HCT116 (cell line): Measurements from ENCODE around the gene MAX. TPM values are rescaled to one million over a fixed set of nuclear protein-coding genes. Genes with fewer than 3 reads are reported as not detected.

Source experiments
- ATAC-seq: fragments of 200-7000 bp; cut with Tn5 transposase; 2 replicates; pipeline ENCODE4 v1.9.1; 2020; ENCODE audit warnings: mild to moderate bottlenecking, moderate library complexity
- BruUV-seq: library from RNA; stranded (reverse); fragments of 400-500 nt; replicated peaks from 2 replicates; lab custom pipeline; 2021; lab: Mats Ljungman, UMichigan
- CTCF ChIA-PET: fragments of 300-600 bp; sonication (Branson Sonifier 250); formaldehyde crosslinking; loops from one replicate; lab custom pipeline; 2021; ENCODE audit warnings: antibody characterized with exemption; lab: Charles Lee
- POLR2A ChIA-PET: fragments of 300-600, 350-600 bp; sonication (Branson Sonifier 250); formaldehyde crosslinking; loops from one replicate; lab custom pipeline; 2021; ENCODE audit warnings: antibody characterized with exemption; lab: Charles Lee
- RAD21 ChIA-PET, 2 experiments: fragments of 300-600 bp; sonication (Branson Sonifier 250); formaldehyde crosslinking; loops; one replicate each; lab custom pipeline; 2023; ENCODE audit warnings: low total read pairs in 2 of 2; ENCODE audit not compliant: uncharacterized antibody in 2 of 2, unreplicated experiment in 2 of 2, low non-redundant PET in 1 of 2; lab: Charles Lee
- DNase-seq: peaks from one replicate; pipeline ENCODE4 v3.0.0-alpha.2; 2010; ENCODE audit warnings: low read depth, low spot score
- H2AFZ ChIP-seq: fragments of 200-600 bp; shearing (Covaris generic), sonication (generic); 2 replicates; pipeline ENCODE4 v1.6.1; 2017; ENCODE audit warnings: low read depth, mixed run types, mixed read lengths, antibody characterized with exemption, low read length; ENCODE audit not compliant: poor library complexity, severe bottlenecking
- H3K27ac ChIP-seq: 2 replicates; pipeline ENCODE4 v1.5.1; 2012; ENCODE audit warnings: low read depth, low read length
- H3K27me3 ChIP-seq: fragments of 200-600 bp; sonication (generic); 2 replicates; pipeline ENCODE4 v1.6.1; 2016; ENCODE audit warnings: mixed run types, low read length, mixed read lengths; ENCODE audit not compliant: insufficient read depth
- H3K36me3 ChIP-seq, 2 experiments: fragments of 200-500 bp in 1 of 2; fragments of 200-600 bp in 1 of 2; sonication (Bioruptor generic) in 1 of 2; sonication (generic) in 1 of 2; 2 replicates each; pipeline versions ENCODE4 v1.5.1 to v1.6.1; 2014 to 2016; ENCODE audit warnings: low read length in 2 of 2, inconsistent platforms in 1 of 2, mixed read lengths in 1 of 2, mixed run types in 1 of 2; ENCODE audit not compliant: insufficient read depth in 2 of 2, control insufficient read depth in 1 of 2
- H3K4me1 ChIP-seq, 2 experiments: fragments of 200-600 bp in 1 of 2; sonication (generic) in 1 of 2; 2 replicates each; pipeline versions ENCODE4 v1.5.1 to v1.6.1; 2012 to 2017; ENCODE audit warnings: low read length in 2 of 2, inconsistent platforms in 1 of 2, mild to moderate bottlenecking in 1 of 2, mixed read lengths in 1 of 2, mixed run types in 1 of 2, moderate library complexity in 1 of 2; ENCODE audit not compliant: insufficient read depth in 2 of 2, control insufficient read depth in 1 of 2
- H3K4me2 ChIP-seq: fragments of 200-600 bp; sonication (generic); 2 replicates; pipeline ENCODE4 v1.6.1; 2017; ENCODE audit warnings: mixed run types, low read length, mixed read lengths
- H3K4me3 ChIP-seq, 2 experiments: fragments of 200-600 bp in 1 of 2; sonication (generic) in 1 of 2; replicated peaks in 1 of 2; 2 replicates each; pipeline ENCODE4 v1.5.1; 2011 to 2016; ENCODE audit warnings: low read length in 2 of 2, control low read depth in 1 of 2, low read depth in 1 of 2, mild to moderate bottlenecking in 1 of 2, mixed read lengths in 1 of 2, mixed run types in 1 of 2
- H3K79me2 ChIP-seq: fragments of 200-600 bp; sonication (generic); 2 replicates; pipeline ENCODE4 v1.6.1; 2017; ENCODE audit warnings: mild to moderate bottlenecking, mixed run types, low read length, moderate library complexity, mixed read lengths; ENCODE audit not compliant: insufficient read depth
- H3K9ac ChIP-seq: fragments of 200-600 bp; sonication (generic); 2 replicates; pipeline ENCODE4 v1.6.1; 2016; ENCODE audit warnings: low read length, mixed read lengths
- H3K9me2 ChIP-seq: fragments of 200-600 bp; sonication (generic), shearing (Covaris generic); 2 replicates; pipeline ENCODE4 v1.6.1; 2017; ENCODE audit warnings: mixed run types, mild to moderate bottlenecking, moderate library complexity; ENCODE audit not compliant: insufficient read depth
- H3K9me3 ChIP-seq, 2 experiments: fragments of 200-500 bp in 1 of 2; fragments of 200-600 bp in 1 of 2; sonication (Bioruptor generic) in 1 of 2; sonication (generic) in 1 of 2; 2 replicates each; pipeline ENCODE4 v1.6.1; 2014 to 2017; ENCODE audit warnings: low read length in 2 of 2, mixed read lengths in 2 of 2, inconsistent platforms in 1 of 2, low read depth in 1 of 2, mild to moderate bottlenecking in 1 of 2, mixed run types in 1 of 2, moderate library complexity in 1 of 2; ENCODE audit not compliant: control insufficient read depth in 1 of 2, insufficient read depth in 1 of 2
- H4K20me1 ChIP-seq: fragments of 200-600 bp; sonication (generic), shearing (Covaris generic); 2 replicates; pipeline ENCODE4 v1.6.1; 2017; ENCODE audit warnings: mixed run types, mild to moderate bottlenecking, moderate library complexity; ENCODE audit not compliant: insufficient read depth
- ATF3 ChIP-seq: IDR thresholded peaks from 2 replicates; pipeline ENCODE4 v1.6.1; 2012
- CBX3 ChIP-seq: IDR thresholded peaks from 2 replicates; pipeline ENCODE4 v1.6.1; 2012; ENCODE audit warnings: low read depth
- CTCF ChIP-seq, 3 experiments: fragments of 200-600 bp in 1 of 3; sonication (generic) in 1 of 3; IDR thresholded peaks in 2 of 3; conservative IDR thresholded peaks in 1 of 3; 2 replicates each; pipeline ENCODE4 v1.5.1; 2012 to 2017; ENCODE audit warnings: low read depth in 2 of 3, low read length in 2 of 3, antibody characterized with exemption in 1 of 3, borderline replicate concordance in 1 of 3, control low read depth in 1 of 3, mild to moderate bottlenecking in 1 of 3, mixed read lengths in 1 of 3, mixed run types in 1 of 3, moderate library complexity in 1 of 3; ENCODE audit not compliant: insufficient read depth in 1 of 3
- EZH2 ChIP-seq: fragments of 200-600 bp; sonication (generic); IDR thresholded peaks from 2 replicates; pipeline ENCODE4 v1.6.1; 2017; ENCODE audit warnings: antibody characterized with exemption, mixed run types
- FOSL1 ChIP-seq: IDR thresholded peaks from 2 replicates; pipeline ENCODE4 v1.6.1; 2012; ENCODE audit warnings: low read depth
- POLR2A ChIP-seq: IDR thresholded peaks from 2 replicates; pipeline ENCODE4 v1.7.0; 2011; ENCODE audit warnings: borderline replicate concordance; ENCODE audit not compliant: insufficient read depth, insufficient read length; ENCODE audit errors: extremely low read depth
- REST ChIP-seq: IDR thresholded peaks from 2 replicates; pipeline ENCODE4 v1.6.1; 2012; ENCODE audit warnings: low read depth
- SP1 ChIP-seq: IDR thresholded peaks from 2 replicates; pipeline ENCODE4 v1.6.1; 2012; ENCODE audit warnings: low read depth
- SRF ChIP-seq: IDR thresholded peaks from 2 replicates; pipeline ENCODE4 v1.6.1; 2012; ENCODE audit warnings: low read depth
- TCF7L2 ChIP-seq: IDR thresholded peaks from 2 replicates; pipeline ENCODE4 v1.7.0; 2011; ENCODE audit warnings: borderline replicate concordance, inconsistent platforms; ENCODE audit not compliant: insufficient read depth, insufficient read length; ENCODE audit errors: extremely low read depth
- YY1 ChIP-seq: IDR thresholded peaks from 2 replicates; pipeline ENCODE4 v1.6.1; 2011; ENCODE audit warnings: low read length, low read depth, moderate library complexity, mild to moderate bottlenecking; ENCODE audit not compliant: insufficient replicate concordance; ENCODE audit errors: extremely low read depth
- ZFX ChIP-seq: fragments of 450-650 bp; IDR thresholded peaks from 2 replicates; pipeline ENCODE4 v1.6.1; 2017
- intact Hi-C: fragments of 100-400 bp; cut with micrococcal nuclease; formaldehyde crosslinking; loops from 2 replicates; pipeline ENCODE4 v1.10.0; 2022
- total RNA-seq: library from RNA; stranded (reverse); gene quantifications from one replicate; pipeline ENCODE4 v1.2.1, GENCODE V29; 2021; ENCODE audit not compliant: unreplicated experiment
- TF ChIP-seq, protein P1 (sequence below): IDR thresholded peaks from 2 replicates; pipeline ENCODE4 v1.6.1; 2011; ENCODE audit warnings: mild to moderate bottlenecking, low read length, moderate library complexity; ENCODE audit not compliant: insufficient replicate concordance; ENCODE audit errors: extremely low read depth

The MAX gene
- total RNA-seq, 1 experiment from 2014 or later, result 72.6 TPM

DNA sequence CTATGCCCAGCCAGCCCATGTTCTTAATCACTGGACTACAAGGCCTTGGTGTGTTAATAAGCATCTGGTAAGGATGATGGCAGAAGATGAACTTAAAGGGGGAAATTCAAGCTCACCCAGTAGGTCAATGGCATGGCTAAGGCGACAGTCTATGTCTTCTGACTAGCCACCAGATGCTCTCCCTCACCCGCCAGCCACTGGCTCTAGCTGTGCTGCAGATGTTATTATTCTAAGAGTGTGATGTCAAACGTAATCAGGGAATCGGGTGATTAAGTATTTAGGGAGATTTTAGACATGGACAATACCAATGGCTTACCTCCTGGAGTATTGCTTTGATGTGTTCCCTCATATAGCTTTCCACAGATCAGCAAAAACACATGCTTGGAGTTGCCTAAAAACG is 39.2 kb upstream of the MAX start (continued):
- no peak for TF ChIP-seq CTCF (IDR thresholded peaks at IDR 0.05 in 2 of 3, conservative IDR thresholded peaks at IDR 0.05 in 1 of 3; ENCODE audit: borderline replicate concordance in 1 of 3, insufficient read depth in 1 of 3, low read depth in 2 of 3, low read length in 2 of 3)

DNA sequence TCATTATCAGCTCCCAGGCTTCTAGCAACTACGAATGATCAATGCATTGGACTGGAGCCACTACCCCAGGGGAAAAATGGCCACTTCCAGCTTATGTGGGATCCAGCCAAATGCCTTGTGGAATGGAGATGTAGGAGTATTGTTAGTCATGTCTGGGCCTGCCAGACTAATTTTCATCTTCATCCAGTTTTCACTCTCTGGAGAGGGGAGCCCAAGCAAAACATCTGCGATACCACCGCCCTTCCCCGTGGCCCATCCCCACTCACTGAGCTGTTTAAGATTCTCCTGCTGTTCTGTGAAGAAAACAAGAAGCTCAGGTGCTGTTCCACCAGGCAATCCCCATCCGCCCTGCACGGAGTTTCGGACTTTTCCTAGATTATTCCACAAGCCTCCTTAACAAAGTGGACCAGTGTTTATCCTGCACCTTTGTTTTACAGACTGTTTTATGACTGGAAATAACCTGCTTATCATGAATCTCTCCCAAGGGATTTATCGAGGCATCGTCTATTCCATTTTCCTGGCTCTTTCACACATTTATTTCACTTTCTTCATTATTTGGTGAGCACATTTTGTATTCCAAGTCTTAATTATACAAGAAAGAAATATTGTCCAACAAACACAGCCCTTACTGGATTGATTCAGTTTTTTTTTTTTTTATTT is 35.5 kb upstream of the MAX start:
- H2AFZ ChIP-seq, result no peak overlapping the region
- TF ChIP-seq YY1 (no peak), EZH2 (no peak), REST (no peak), SP1 (no peak), ATF3 (no peak), TCF7L2 (no peak), SRF (no peak), FOSL1 (no peak), ZFX (no peak), CBX3 (no peak), POLR2A (no peak)
- TF ChIP-seq, protein P1, sequence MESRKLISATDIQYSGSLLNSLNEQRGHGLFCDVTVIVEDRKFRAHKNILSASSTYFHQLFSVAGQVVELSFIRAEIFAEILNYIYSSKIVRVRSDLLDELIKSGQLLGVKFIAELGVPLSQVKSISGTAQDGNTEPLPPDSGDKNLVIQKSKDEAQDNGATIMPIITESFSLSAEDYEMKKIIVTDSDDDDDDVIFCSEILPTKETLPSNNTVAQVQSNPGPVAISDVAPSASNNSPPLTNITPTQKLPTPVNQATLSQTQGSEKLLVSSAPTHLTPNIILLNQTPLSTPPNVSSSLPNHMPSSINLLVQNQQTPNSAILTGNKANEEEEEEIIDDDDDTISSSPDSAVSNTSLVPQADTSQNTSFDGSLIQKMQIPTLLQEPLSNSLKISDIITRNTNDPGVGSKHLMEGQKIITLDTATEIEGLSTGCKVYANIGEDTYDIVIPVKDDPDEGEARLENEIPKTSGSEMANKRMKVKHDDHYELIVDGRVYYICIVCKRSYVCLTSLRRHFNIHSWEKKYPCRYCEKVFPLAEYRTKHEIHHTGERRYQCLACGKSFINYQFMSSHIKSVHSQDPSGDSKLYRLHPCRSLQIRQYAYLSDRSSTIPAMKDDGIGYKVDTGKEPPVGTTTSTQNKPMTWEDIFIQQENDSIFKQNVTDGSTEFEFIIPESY, result no peak
- RAD21 ChIA-PET, result interaction anchor here in 1 of 2 experiments (0.7 kb wide), 1 partner anchor 9 kb away, joined by 4 read pairs; no protein-coding TSS in a partner anchor
- H4K20me1 ChIP-seq, result no peaks in the 10 kb centered on the region
- CTCF ChIA-PET, result no interaction called here
- H3K4me1 ChIP-seq, result peaks cover 0 to 3% of the 10 kb centered on the region in 2 experiments; a peak in 1 of 4 replicates
- no TSS peak for BruUV-seq
- ATAC-seq (no peak), DNase-seq (no peak)
- H3K9ac ChIP-seq, result no peak overlapping the region
- H3K4me2 ChIP-seq, result no peak overlapping the region
- POLR2A ChIA-PET, result no interaction called here
- H3K27ac ChIP-seq, result no peak overlapping the region
- no peak overlapping the region for H3K4me3 ChIP-seq
- H3K27me3 ChIP-seq, result no peaks in the 10 kb centered on the region
- H3K79me2 ChIP-seq, result no peaks in the 10 kb centered on the region
- H3K36me3 ChIP-seq, result no peaks in the 10 kb centered on the region
- H3K9me2 ChIP-seq, result no peaks in the 10 kb centered on the region
- no peaks in the 10 kb centered on the region for H3K9me3 ChIP-seq
- intact Hi-C loops, result no loop called here
